Mammary epithelial cell (primary cell): ENCODE measurements around the gene ELAVL2.

Source experiments
- CTCF ChIP-seq, 2 donors: IDR thresholded peaks in 1 of 2; conservative IDR thresholded peaks in 1 of 2; 2 replicates each; pipeline ENCODE4 v1.5.1; 2011 to 2012; ENCODE audit warnings: inconsistent platforms in 2 of 2, low read length in 2 of 2, mild to moderate bottlenecking in 2 of 2, control low read depth in 1 of 2, low read depth in 1 of 2; ENCODE audit not compliant: insufficient read depth in 1 of 2; ENCODE audit errors: extremely low read depth in 1 of 2
- EZH2 ChIP-seq: IDR thresholded peaks from 2 replicates; pipeline ENCODE4 v1.6.1; 2012; ENCODE audit warnings: low read length, inconsistent platforms, borderline replicate concordance

- TF ChIP-seq CTCF (conservative IDR thresholded peaks at IDR 0.05 in 1 of 2, IDR thresholded peaks at IDR 0.05 in 1 of 2; ENCODE audit: extremely low read depth in 1 of 2, insufficient read depth in 1 of 2, low read depth in 1 of 2, low read length in 2 of 2) (no peak), EZH2 (no peak)
Measured at GRCh38 chr9:23747088-23748075, 78.7 kb downstream of the ELAVL2 start.
